Body of pancreas (tissue), 4 donors: ENCODE results near the gene HMX2. TPM values are rescaled to one million over a fixed set of nuclear protein-coding genes. Genes with fewer than 3 reads are reported as not detected.

Source experiments
- ATAC-seq: fragments of 150-250 bp; one replicate; pipeline ENCODE4 v1.9.1; 2016
- DNase-seq, 4 donors: peaks; one replicate each; pipeline ENCODE4 v3.0.0-alpha.2; 2019
- H3K27ac ChIP-seq, 4 donors: fragments of 200-600 bp; sonication (generic); 1 replicate in 3 of 4; 2 replicates in 1 of 4; pipeline versions ENCODE4 v1.5.1 to v1.6.1; 2016 to 2019; ENCODE audit warnings: mild to moderate bottlenecking in 1 of 4, mixed read lengths in 1 of 4, moderate library complexity in 1 of 4
- H3K27me3 ChIP-seq, 2 donors: fragments of 200-600 bp; sonication (generic); one replicate each; pipeline ENCODE4 v1.6.0; 2016; ENCODE audit warnings: mild to moderate bottlenecking in 1 of 2
- H3K36me3 ChIP-seq, 2 donors: fragments of 200-600 bp; sonication (generic); replicated peaks in 1 of 2; 2 replicates each; pipeline ENCODE4 v1.5.1; 2016; ENCODE audit warnings: low read depth in 2 of 2; ENCODE audit not compliant: insufficient read depth in 1 of 2
- H3K4me1 ChIP-seq: fragments of 200-600 bp; sonication (generic); one replicate; pipeline ENCODE4 v1.6.0; 2016
- H3K4me3 ChIP-seq, 2 donors: fragments of 200-600 bp; sonication (generic); 1 replicate in 1 of 2; 2 replicates in 1 of 2; pipeline ENCODE4 v1.5.1; 2016 to 2019
- H3K9me3 ChIP-seq, 3 donors: fragments of 200-600 bp; sonication (generic); 1 replicate in 2 of 3; 2 replicates in 1 of 3; pipeline ENCODE4 v1.5.1; 2016
- CTCF ChIP-seq, 7 experiments: fragments of 450-650 bp in 4 of 7; fragments of 200-600 bp in 3 of 7; sonication (generic) in 3 of 7; IDR thresholded peaks; one replicate each; pipeline ENCODE4 v1.5.1; 2016 to 2019; ENCODE audit warnings: antibody characterized with exemption in 7 of 7
- POLR2A ChIP-seq, 3 donors: fragments of 450-650 bp; IDR thresholded peaks; one replicate each; pipeline ENCODE4 v1.6.1; 2016; ENCODE audit warnings: antibody characterized with exemption in 3 of 3, mild to moderate bottlenecking in 2 of 3
- WGBS, 2 donors: methylation state at CpG; one replicate each; pipeline ENCODE4 v1.1.5; 2017; 5-methylcytosine and 5-hydroxymethylcytosine counted together
- intact Hi-C: fragments of 100-400 bp; cut with DNase I; formaldehyde crosslinking; loops from one replicate; pipeline ENCODE4 v1.15.1; 2023
- total RNA-seq, 2 donors: library from RNA; depleted of rRNA; stranded (reverse); fragments of >200 nt; gene quantifications; one replicate each; pipeline ENCODE4 v1.1.0, GENCODE V29; 2016

The HMX2 gene
- total RNA-seq, 2 donors from 2014 or later: not detected

GRCh38 chr10:123134915-123135414 lies 13.0 kb upstream of the HMX2 start:
- peaks cover 9 to 52% of the 10 kb centered on the region in 2 donors for H3K27me3 ChIP-seq
- no peak overlapping the region for H3K4me3 ChIP-seq
- H3K27ac ChIP-seq: no peak overlapping the region
- peaks cover 65% of the 10 kb centered on the region for H3K4me1 ChIP-seq
- no peaks in the 10 kb centered on the region for H3K9me3 ChIP-seq
- no peak for ATAC-seq
- intact Hi-C loops: loop anchor here (5.0 kb wide), 1 partner anchor 427 kb away; no protein-coding TSS in a partner anchor
- DNase-seq: no peak
- H3K36me3 ChIP-seq: no peaks in the 10 kb centered on the region
- 0 to 2% methylated on average over 4 to 46 of the region's 46 CpGs for WGBS, 2 donors
- no peak for TF ChIP-seq POLR2A (IDR thresholded peaks at IDR 0.05)
- TF ChIP-seq CTCF (IDR thresholded peaks at IDR 0.05): no peak

- Histone ChIP-seq H3K36me3 (no peaks in the 10 kb centered on the region), H3K27me3 (peaks cover 9 to 57% of the 10 kb centered on the region in 2 donors), H3K4me1 (peaks cover 70% of the 10 kb centered on the region), H3K4me3 (no peak within 1 kb of the TSS), H3K9me3 (no peaks in the 10 kb centered on the region), H3K27ac (no peak within 1 kb of the TSS)
- ATAC-seq: no peak
- 0 to 2% methylated on average over 8 to 59 of the region's 76 CpGs for WGBS, 2 donors
- no peak for TF ChIP-seq POLR2A (IDR thresholded peaks at IDR 0.05)
- no peak for TF ChIP-seq CTCF (IDR thresholded peaks at IDR 0.05)
- intact Hi-C loops: no loop called here
- no peak for DNase-seq
These were observed 12.4 kb upstream of the HMX2 start, which contains the start of gene HMX3 for GRCh38 chr10:123135415-123136141. Gene HMX3, plus strand, starts transcription at chr10:123135970. Its CDS starts 81 bp downstream, at chr10:123136051.

- peaks cover 9 to 62% of the 10 kb centered on the region in 2 donors for H3K27me3 ChIP-seq
- H3K4me3 ChIP-seq: no peak overlapping the region
- H3K27ac ChIP-seq: no peak overlapping the region
- 1 to 5% methylated on average over 24 to 55 of the region's 59 CpGs for WGBS, 2 donors
- H3K36me3 ChIP-seq: no peaks in the 10 kb centered on the region
- intact Hi-C loops: no loop called here
- no peak for TF ChIP-seq POLR2A (IDR thresholded peaks at IDR 0.05)
- H3K9me3 ChIP-seq: no peaks in the 10 kb centered on the region
- ATAC-seq (no peak), DNase-seq (no peak)
- H3K4me1 ChIP-seq: peaks cover 70% of the 10 kb centered on the region
These were observed 11.6 kb upstream of the HMX2 start for GRCh38 chr10:123136221-123136805.

- Histone ChIP-seq H3K4me1 (peaks cover 70% of the 10 kb centered on the region), H3K36me3 (no peaks in the 10 kb centered on the region), H3K27ac (no peak overlapping the region), H3K4me3 (no peak overlapping the region), H3K27me3 (peaks cover 9 to 69% of the 10 kb centered on the region in 2 donors), H3K9me3 (no peaks in the 10 kb centered on the region)
- 0 to 2% methylated on average over 24 to 82 of the region's 83 CpGs for WGBS, 2 donors
- no peak for ATAC-seq
- no peak for TF ChIP-seq CTCF (IDR thresholded peaks at IDR 0.05)
- no peak for TF ChIP-seq POLR2A (IDR thresholded peaks at IDR 0.05)
- intact Hi-C loops: no loop called here
- DNase-seq: peak in 1 of 4 donors; percentile 12
These were observed 10.9 kb upstream of the HMX2 start for GRCh38 chr10:123136806-123137642.

- ATAC-seq (no peak), DNase-seq (no peak)
- H3K9me3 ChIP-seq: no peaks in the 10 kb centered on the region
- TF ChIP-seq CTCF (IDR thresholded peaks at IDR 0.05) (no peak), POLR2A (IDR thresholded peaks at IDR 0.05) (no peak)
- no peak overlapping the region for H3K4me3 ChIP-seq
- H3K4me1 ChIP-seq: peaks cover 54% of the 10 kb centered on the region
- peaks cover 9 to 74% of the 10 kb centered on the region in 2 donors for H3K27me3 ChIP-seq
- 3 to 10% methylated on average over 7 of the region's 7 CpGs for WGBS, 2 donors
- H3K36me3 ChIP-seq: no peaks in the 10 kb centered on the region
- intact Hi-C loops: no loop called here
- no peak overlapping the region for H3K27ac ChIP-seq
These were observed 8.8 kb upstream of the HMX2 start for GRCh38 chr10:123139165-123139520.
